ENCODE data around the gene WIPF2.
"Not testable (repeated sequence)": the region's sequence is repeated elsewhere in the genome, so short reads cannot be mapped to it uniquely, and the experiment has no call there.

Gene WIPF2

DNA sequence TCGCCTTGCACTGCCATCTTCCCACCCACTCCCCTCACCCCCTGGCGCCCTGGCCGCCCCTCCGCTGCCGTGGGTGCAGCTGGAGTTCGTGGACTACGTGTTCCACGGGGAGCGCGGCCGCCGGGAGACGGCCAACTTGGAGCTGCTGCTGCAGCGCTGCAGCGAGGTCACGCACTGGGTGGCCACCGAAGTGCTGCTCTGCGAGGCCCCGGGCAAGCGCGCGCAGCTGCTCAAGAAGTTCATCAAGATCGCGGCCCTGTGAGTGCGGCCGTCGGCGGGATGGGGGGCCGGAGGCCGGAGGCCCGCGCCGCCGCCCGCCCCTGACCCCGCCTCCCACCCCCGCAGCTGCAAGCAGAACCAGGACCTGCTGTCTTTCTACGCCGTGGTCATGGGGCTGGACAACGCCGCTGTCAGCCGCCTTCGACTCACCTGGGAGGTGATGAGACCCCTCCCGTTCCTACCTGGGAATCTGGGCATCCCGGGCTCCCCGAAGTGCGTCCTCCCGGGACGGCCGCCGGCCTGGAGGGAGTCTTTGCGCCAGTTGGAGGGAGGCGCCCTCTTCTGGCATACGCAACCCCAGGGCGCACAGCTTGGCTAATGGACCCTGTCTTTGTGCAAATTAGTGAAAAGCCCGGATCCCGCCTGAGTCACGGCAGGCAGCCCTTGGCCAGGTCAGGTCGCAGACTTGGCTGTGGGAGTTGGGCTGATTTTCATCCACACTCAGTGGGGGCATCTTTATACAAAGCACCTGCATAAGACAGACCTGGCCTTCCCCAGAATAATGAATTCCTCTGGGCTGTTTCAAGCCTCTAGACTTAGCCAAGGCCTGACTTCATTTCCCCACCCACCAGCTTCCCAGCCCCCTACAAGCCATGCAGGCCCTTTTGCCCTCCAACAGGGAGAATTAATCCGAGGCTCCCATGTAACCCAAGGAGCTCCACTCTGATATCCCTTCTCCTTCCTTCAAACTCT lies 27.6 kb upstream of the WIPF2 start:
- peak overlapping the region; percentile 50 for H3K4me3 ChIP-seq (ENCODE audit: low read depth, low read length)

DNA sequence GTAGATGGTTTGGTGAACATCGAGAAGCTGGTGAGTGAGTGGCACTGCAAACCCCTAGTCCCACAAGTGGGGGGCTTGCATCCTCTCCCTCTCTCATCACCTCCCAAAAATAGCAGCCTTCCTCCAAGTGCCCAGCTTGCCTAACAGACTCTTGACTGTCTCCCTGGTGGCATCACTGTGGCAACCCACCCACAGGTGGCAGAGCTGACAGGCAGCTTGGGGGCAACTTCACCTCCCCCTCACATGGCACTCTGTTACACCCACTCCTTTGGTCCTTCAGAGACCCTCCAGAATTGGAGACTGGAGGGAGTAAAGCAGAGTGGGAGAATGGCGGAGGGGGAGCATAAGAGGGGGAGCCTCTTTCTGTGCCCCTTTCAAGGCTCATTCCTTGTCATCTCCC lies 26.1 kb upstream of the WIPF2 start:
- no peak overlapping the region for H3K4me3 ChIP-seq (ENCODE audit: low read depth, low read length)

DNA sequence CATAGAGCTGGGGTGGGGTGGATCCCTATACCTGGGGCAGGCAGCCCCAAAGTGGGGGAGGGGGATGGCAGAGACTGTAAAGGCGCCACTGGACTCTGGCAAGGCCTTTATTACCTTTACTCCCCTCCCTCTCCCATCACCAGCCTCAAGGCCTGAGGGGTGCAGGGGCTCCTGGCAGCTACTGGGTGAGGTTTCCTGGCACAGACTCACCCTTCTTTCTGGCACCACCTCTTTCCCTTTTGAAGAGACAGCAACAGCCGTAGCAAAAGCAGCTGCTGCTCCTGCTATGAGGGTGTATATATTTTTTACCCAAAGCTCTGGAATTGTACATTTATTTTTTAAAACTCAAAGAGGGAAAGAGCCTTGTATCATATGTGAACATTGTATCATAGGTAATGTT lies 24.3 kb upstream of the WIPF2 start:
- no peak overlapping the region for H3K4me3 ChIP-seq (ENCODE audit: low read depth, low read length)

DNA sequence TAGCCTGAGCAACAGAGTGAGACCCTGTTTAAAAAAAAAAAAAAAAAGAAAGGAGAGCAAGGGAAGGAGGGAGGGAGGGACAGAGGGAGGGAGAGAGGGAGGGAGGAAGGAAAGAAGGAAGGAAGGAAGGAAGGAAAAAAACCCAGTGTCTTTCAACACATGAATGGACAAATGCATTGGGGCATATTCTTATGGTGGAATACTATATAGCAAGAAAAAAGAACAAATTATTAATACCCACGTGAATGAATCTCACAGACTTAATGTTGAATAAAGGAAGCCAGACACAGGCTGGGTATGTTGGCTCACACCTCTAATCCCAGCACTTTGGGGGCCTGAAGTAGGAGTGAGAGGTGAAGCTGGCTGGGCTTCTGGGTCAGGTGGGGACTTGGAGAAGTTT lies 21.6 kb upstream of the WIPF2 start:
- H3K4me3 ChIP-seq (ENCODE audit: low read depth, low read length) = no peak overlapping the region

DNA sequence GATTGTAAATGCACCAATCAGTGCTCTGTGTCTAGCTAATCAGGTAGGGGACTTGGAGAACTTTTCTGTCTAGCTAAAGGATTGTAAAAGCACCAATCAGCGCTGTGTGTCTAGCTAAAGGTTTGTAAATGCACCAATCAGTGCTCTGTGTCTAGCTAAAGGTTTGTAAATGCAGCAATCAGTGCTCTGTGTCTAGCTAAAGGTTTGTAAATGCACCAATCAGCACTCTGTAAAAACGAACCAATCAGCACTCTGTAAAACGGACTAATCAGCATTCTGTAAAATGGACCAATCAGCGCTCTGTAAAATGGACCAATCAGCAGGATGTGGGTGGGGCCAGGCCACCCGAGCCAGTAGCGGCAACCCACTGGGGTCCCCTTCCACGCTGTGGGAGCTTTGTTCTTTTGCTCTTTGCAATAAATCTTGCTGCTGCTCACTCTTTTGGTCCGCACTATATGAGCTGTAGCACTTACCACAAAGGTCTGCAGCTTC lies 21.1 kb upstream of the WIPF2 start:
- not testable (repeated sequence) for H3K4me3 ChIP-seq (ENCODE audit: low read depth, low read length)

DNA sequence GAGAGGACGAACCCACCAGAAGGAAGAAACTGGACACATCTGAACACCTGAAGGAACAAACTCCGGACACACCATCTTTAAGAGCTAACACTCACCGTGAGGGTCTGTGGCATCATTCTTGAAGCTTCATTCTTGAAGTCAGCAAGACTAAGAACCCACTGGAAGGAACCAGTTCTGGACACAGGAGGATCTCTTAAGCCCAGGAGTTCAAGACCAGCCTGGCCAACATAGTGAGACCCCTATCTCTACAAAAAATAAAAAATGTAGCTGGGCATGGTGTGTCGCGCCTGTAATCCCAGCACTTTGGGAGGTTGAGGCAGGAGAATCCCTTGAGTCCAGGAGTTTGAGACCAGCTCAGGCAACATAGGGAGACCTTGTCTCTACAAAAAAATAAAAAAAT lies 20.5 kb upstream of the WIPF2 start:
- H3K4me3 ChIP-seq (ENCODE audit: low read depth, low read length) = no peak overlapping the region

DNA sequence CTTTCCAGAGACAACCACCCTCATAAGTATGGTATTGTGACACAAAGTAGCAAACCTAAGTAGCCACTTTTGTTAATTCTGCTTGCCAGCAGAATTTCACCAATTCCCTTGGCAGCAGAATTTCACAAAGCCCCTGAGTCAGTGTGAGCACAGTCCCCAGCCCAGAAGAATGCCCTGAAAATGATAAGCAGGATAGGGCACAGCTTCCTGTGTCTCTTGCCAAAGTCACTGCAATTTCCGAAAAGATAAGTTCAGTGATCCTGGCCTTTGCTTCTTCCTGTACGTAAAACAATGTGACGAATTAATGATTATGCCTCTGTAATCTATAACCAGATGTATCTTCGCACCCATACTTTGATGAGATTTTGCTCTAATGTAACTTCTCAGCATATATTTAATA lies 16.0 kb upstream of the WIPF2 start:
- H3K4me3 ChIP-seq (ENCODE audit: low read depth, low read length) = no peak overlapping the region

DNA sequence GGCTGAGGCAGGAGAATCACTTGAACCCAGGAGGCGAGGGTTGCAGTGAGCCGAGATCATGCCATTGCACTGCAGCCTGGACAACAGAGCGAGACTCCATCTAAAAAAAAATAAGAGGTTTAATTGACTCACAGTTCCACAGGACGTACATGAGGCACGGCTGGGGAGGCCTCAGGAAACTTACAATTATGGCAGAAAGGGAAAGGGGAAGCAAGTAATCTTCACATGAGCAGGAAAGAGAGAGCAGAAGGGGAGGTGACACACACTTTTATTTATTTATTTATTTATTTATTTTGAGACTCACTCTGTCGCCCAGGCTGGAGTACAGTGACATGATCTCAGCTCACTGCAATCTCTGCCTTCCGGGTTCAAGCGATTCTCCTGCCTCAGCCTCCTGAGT lies 12.9 kb upstream of the WIPF2 start:
- not testable (repeated sequence) for H3K4me3 ChIP-seq (ENCODE audit: low read depth, low read length)

DNA sequence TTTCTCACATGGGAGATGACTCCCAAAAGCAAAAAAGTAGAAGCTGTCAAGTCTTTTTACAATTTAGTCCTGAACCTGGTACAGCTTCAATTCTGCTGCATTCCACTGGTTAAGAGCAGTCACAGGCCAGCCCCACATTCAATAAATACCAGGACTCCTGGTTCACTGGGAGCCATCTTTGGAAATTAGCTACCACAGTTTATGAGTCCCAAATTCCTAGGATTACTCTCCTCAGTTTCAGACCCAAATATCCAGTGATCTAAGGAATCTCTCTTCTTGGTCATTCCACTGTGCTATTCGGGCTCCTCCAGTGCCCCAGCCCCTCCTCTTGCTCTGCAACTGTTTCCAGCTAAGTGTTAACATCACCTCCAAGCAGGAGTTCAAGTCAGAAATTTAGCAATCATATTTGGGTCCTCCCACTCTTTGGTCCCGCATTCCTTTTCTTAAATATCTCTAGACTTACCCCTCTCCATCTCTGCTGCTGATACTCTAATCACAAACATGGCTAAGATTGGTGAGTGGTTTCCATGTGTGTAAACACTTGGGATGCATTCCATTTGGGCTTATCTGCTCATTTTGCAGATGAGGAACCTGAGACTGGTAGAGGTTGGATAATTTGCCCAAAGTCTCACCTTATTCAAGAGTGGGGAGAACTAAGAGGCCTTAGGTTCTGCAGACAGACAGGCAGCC lies 9.6 kb upstream of the WIPF2 start:
- no peak overlapping the region for H3K4me3 ChIP-seq (ENCODE audit: low read depth, low read length)

DNA sequence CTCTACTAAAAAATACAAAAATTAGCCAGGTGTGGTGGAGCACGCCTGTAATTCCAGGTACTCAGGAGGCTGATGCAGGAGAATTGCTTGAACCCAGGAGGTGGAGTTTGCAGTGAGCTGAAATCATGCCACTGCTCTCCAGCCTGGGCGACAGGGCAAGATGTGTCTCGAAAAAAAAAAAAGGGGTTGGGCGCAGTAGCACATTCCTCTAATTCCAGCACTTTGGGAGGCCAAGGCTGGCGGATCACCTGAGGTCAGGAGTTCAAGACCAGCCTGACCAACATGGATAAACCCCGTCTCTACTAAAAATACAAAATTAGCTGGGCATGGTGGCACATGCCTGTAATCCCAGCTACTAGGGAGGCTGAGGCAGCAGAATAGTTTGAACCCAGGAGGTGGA lies 5.2 kb upstream of the WIPF2 start:
- not testable (repeated sequence) for H3K4me3 ChIP-seq (ENCODE audit: low read depth, low read length)

DNA sequence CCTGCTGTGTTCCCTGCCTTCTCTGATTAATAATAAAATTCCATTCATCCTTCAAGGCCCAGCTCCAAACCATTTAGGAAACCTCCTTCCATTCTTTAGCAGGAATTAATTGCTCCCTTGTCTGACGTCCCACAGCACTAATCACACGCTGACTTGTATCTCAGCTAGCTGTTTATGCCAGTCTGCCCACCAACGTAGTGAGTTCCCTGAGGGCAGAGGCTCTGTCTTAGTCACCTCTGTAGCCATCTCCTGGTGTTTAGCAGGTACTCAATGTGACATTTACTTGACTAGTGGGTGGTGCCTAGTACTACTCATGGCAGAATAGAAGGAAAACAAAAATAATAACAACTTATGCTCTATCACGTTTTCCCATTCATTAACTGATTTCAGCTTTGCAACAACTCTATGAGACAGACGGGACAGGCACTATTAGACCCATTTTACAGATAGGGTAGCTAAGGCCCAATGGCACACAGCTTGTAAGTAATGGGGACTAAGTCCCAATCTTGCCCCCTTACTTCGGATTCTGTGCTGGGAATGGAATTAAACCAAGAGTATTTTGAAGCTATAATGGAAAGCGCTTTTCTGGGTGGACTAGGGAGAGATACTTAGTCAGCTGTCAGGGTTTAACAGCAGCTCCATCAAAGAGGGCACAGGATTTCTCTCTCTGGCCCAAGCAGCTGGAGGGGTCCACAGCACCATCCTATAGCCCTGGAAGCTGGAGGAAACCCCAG lies 931 bp upstream of the WIPF2 start:
- peak overlapping the region; percentile 46 for H3K4me3 ChIP-seq (ENCODE audit: low read depth, low read length)

DNA sequence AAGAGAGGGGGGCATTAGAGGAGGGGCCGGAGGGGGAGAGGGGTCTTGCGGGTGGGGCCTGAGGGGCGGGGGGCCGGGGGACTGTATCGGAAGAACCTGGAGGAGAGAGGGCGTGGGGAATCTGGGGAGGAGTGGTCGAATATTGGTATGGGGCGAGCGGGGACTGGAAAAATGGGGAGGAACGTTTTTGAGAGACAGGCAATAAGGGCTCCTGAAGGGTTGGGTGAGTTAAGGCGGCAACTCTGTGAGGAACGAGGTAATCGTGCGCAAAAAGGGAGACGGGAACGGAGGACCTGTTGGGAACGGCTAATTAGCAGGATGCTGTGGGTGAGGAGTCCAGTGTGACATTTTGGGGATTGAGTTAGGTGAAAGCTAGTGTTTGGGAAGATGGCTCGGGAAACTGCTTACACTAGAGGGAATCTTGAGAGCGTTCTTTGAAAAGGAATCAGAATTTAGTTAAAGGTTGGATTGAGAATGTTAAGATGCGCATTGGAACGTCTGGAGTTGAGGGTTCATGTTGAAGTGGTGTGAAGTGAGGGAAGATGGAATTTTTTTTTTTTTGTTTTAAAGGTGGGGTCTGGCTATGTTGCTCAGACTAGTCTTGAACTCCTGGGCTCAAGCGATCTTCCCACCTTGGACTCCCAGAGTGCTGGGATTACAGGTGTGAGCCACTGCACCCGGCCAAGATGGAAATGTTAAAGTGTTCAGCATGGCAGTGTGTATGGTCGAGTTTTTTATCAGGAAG lies 662 bp downstream of the WIPF2 start:
- peak overlapping the region; percentile 92 for H3K4me3 ChIP-seq (ENCODE audit: low read depth, low read length)

DNA sequence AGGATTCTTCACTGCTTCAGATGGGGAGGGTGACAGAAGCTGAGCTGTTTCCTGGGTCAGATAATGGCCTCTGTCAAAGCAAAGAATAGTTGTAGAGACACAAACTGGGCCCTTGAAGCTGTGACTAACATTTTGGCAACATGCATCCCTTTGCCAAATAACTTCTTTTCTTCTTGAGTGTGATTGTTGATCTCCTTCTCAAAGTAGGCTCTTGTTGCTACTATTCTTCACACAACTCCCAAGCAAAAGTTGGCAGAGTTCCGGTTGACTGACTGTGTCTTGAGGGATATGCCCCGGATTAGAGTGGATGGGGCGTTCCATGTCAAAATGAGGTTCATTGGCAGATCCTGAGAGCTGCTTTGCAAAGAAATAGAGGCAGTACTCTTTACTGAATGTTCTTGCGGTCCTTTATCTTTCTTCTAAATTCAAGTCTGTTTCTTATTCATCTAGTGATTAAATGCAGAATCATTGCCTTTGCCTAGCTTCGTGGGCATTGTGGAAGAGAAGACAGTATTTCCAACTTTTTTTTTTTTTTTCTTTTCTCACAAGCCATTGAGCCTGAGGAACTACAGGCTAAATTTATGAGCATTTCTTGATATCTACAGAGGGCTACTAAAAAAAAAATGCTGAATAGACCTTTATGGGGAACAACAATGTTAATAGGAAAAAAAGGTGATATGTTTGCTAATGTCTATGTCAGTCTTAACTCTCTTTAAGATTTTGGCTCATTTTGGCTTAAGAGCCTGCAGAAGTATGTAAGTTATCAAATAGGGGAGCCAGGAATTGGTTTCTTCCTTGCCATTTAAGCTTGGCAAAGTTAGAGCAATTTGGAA lies 5.8 kb downstream of the WIPF2 start:
- H3K4me3 ChIP-seq (ENCODE audit: low read depth, low read length) = no peak overlapping the region

DNA sequence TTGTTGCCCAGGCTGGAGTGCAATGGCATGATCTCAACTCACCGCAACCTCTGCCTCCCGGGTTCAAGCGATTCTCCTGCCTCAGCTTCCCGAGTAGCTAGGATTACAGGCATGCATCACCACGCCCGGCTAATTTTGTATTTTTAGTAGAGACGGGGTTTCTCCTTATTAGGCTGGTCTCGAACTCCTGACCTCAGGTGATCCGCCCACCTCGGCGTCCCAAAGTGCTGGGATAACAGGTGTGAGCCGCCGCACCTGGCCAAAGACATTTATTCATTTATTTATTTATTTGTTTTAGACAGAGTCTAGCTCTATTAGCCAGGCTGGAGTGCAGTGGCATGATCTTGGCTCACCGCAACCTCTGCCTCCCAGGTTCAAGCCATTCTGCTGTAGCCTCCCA lies 10.0 kb downstream of the WIPF2 start:
- not testable (repeated sequence) for H3K4me3 ChIP-seq (ENCODE audit: low read depth, low read length)

DNA sequence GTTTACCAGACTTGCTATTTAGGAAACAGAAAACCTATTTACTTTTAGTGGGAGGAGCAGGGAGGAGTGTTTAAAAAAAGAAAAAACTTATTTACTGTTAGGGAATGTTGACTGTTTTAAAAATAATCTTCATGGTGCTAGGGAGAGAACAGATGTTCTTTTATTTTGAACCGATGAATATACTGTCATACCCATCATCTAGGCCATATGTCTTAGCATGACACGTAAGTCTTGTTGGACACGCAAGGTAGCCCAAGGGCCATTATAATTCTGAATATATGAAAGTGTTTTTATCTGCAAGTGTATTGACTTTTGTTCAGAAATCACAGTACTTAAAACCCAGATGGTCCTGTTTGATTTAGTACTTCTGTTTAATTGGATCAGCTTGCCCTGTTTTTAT lies 11.6 kb downstream of the WIPF2 start:
- no peak overlapping the region for H3K4me3 ChIP-seq (ENCODE audit: low read depth, low read length)

DNA sequence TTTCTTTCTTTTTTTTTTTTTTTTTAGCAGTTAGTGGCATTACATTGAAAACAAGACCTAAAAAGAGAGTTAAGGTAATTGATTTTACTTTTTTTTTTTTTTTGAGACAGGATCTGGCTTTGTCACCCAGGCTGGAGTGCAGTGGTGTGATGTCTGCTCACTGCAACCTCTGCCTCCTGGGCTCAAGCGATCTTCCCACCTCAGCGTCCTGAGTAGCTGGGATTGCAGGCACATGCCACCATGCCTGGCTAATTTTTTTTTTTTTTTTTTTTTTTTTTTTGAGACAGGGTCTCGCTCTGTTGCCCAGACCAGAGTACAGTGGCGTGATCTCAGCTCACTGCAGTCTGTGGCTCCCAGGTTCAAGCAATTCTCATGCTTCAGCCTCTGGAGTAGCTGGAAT lies 12.8 kb downstream of the WIPF2 start:
- H3K4me3 ChIP-seq (ENCODE audit: low read depth, low read length) = not testable (repeated sequence)

DNA sequence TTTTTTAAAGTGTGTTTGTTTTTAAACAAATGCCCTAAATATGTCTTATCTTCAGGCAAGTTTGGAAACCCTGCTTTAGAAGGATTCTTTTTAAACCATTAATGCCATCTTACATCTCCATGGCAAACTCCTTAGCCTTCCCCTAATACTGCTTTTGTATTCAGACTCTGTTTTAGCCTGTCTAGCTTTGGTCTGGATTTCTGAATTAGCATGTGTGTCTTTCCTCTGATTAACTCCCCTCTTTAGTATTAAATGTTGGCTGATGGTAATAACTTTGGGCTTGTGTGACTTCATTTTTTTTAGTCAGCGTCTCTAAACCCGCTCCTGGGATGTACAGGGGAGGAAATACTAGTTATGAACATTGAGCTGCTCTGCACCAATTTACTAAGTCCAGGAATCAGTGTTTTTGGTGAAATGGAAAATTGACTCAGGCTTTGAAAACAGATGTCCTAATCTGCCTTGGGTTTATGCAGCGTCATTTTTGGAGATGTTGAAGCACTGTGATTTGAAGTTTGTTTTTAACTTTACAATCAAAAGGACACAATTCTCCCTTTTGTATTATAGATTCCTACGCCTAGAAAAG lies 22.2 kb downstream of the WIPF2 start:
- H3K4me3 ChIP-seq (ENCODE audit: low read depth, low read length) = no peak overlapping the region

DNA sequence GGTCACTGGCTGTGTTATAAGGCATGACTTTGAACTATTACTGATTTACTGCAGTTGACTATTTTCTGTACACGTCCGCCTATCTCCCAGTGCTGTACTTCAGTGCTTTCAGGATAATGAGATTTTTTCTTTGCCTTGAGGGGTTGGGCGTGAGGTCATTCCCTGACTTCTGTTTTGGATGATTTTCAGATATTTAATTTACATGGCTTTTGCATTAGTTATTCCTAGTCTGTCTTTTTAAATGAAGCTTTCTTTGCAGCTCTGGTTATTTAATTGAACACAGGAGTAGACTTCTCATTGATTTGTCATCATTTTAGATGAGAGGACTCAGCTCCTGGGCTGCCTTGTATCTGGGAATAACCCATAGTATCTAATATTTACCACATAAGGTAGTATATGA lies 23.7 kb downstream of the WIPF2 start:
- H3K4me3 ChIP-seq (ENCODE audit: low read depth, low read length) = no peak overlapping the region

DNA sequence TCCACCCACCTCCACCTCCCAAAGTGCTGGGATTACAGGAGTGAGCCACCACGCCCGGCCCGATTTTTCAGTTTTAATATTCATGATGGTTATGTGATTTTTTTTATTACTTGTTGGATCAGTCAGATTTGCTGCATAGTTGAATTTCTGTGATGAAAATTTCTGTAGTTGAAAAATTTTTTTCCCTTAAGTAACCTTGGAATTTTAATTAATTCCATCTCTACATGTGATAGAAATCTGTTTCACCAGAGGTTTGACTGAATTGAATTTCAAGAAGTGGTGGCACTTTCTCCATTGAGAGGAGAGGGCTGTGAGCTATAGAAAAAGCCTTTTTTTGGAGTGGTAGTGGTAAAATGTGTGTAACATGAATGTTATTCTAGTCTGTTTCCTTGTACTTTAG lies 24.7 kb downstream of the WIPF2 start:
- H3K4me3 ChIP-seq (ENCODE audit: low read depth, low read length) = no peak overlapping the region

DNA sequence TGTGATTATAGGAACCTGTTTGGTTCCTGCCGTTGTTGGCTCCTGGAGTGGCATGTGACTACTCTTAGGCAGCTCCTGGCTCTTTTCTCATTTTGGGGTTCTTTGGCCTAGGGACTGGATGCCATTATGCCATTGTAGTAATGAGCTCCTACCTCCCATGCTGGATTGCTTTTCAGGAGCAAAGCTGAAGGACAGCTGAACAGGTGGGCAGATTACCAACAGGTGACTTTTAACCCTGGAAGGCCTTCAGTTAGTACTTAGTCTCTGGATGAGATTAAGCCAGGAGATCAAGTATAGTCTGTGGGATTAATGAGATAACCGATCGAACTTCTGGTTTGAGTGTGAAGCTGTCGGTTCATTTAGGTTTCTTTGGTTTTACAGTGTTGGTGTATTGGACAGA lies 25.2 kb downstream of the WIPF2 start:
- H3K4me3 ChIP-seq (ENCODE audit: low read depth, low read length) = no peak overlapping the region
